Measurements from ENCODE around the gene ALPL. TPM values are rescaled to one million over a fixed set of nuclear protein-coding genes. Genes with fewer than 3 reads are reported as not detected.
"Not testable (repeated sequence)": the region's sequence is repeated elsewhere in the genome, so short reads cannot be mapped to it uniquely, and the experiment has no call there.

Gene ALPL
- total RNA-seq, 1 donor from 2014 or later, result not detected

- intact Hi-C loops (cut with micrococcal nuclease), result no loop called here
Measured at GRCh38 chr1:21553116-21553926, 44.1 kb downstream of the ALPL start.

- intact Hi-C loops (cut with micrococcal nuclease), result no loop called here
Measured at GRCh38 chr1:21559788-21560567, 50.8 kb downstream of the ALPL start.

- intact Hi-C loops (cut with micrococcal nuclease), result no loop called here
Measured at GRCh38 chr1:21560916-21561638, 51.9 kb downstream of the ALPL start.

- intact Hi-C loops (cut with micrococcal nuclease), result no loop called here
Measured at GRCh38 chr1:21562896-21563295, 53.7 kb downstream of the ALPL start.

GRCh38 chr1:21563971-21564370 is 54.7 kb downstream of the ALPL start:
- intact Hi-C loops (cut with micrococcal nuclease), result no loop called here

GRCh38 chr1:21564521-21565095 is 55.4 kb downstream of the ALPL start:
- intact Hi-C loops (cut with micrococcal nuclease), result no loop called here

GRCh38 chr1:21565285-21565684 is 56.1 kb downstream of the ALPL start:
- intact Hi-C loops (cut with micrococcal nuclease), result no loop called here

- intact Hi-C loops (cut with micrococcal nuclease), result not testable (repeated sequence)
Measured at GRCh38 chr1:21566361-21566760, 57.1 kb downstream of the ALPL start.

GRCh38 chr1:21567241-21568005 is 58.2 kb downstream of the ALPL start:
- intact Hi-C loops (cut with micrococcal nuclease), result no loop called here

GRCh38 chr1:21568006-21568746 is 59.0 kb downstream of the ALPL start:
- intact Hi-C loops (cut with micrococcal nuclease), result no loop called here

- intact Hi-C loops (cut with micrococcal nuclease), result no loop called here
Measured at GRCh38 chr1:21568809-21569385, 59.7 kb downstream of the ALPL start.

- intact Hi-C loops (cut with micrococcal nuclease), result no loop called here
Measured at GRCh38 chr1:21569820-21570527, 60.8 kb downstream of the ALPL start.

GRCh38 chr1:21570528-21570875 is 61.3 kb downstream of the ALPL start:
- intact Hi-C loops (cut with micrococcal nuclease), result no loop called here

GRCh38 chr1:21570885-21571284 is 61.7 kb downstream of the ALPL start:
- intact Hi-C loops (cut with micrococcal nuclease), result no loop called here

GRCh38 chr1:21572221-21572620 is 63.0 kb downstream of the ALPL start:
- intact Hi-C loops (cut with micrococcal nuclease), result no loop called here

- intact Hi-C loops (cut with micrococcal nuclease), result no loop called here
Measured at GRCh38 chr1:21572735-21573277, 63.6 kb downstream of the ALPL start.

- intact Hi-C loops (cut with micrococcal nuclease), result no loop called here
Measured at GRCh38 chr1:21573475-21573874, 64.3 kb downstream of the ALPL start.

GRCh38 chr1:21573971-21574465 is 64.8 kb downstream of the ALPL start:
- intact Hi-C loops (cut with micrococcal nuclease), result no loop called here

All from T-helper 1 cell treated with Interleukin-12 subunit alpha and Interleukin-12 subunit beta and Interleukin-4 antibody, amounts not matched to agents 30 ng/mL and 1 ng/mL, for 36 hours (primary cell).